GM12878 (cell line): ENCODE results near the gene PROB1. TPM values are rescaled to one million over a fixed set of nuclear protein-coding genes. Genes with fewer than 3 reads are reported as not detected.

Source experiments
- CHD4 ChIP-seq: fragments of 200-600 bp; sonication (generic); IDR thresholded peaks from 2 replicates; pipeline ENCODE4 v1.6.1; 2016; ENCODE audit warnings: mild to moderate bottlenecking
- HCFC1 ChIP-seq: fragments of 150-350 bp; IDR thresholded peaks from 2 replicates; pipeline ENCODE4 v1.6.1; 2014; ENCODE audit warnings: low read length
- HDAC2 ChIP-seq: fragments of 200-600 bp; sonication (generic); IDR thresholded peaks from 2 replicates; pipeline ENCODE4 v1.6.1; 2017
- IKZF2 ChIP-seq, 2 experiments: fragments of 450-650 bp; IDR thresholded peaks; 2 replicates each; pipeline ENCODE4 v1.6.1; 2017; ENCODE audit warnings: mild to moderate bottlenecking in 2 of 2, moderate library complexity in 2 of 2
- KAT2A ChIP-seq: conservative IDR thresholded peaks from 2 replicates; pipeline ENCODE4 v1.6.1; 2011; ENCODE audit warnings: low read depth, low read length; ENCODE audit not compliant: control insufficient read depth
- MXI1 ChIP-seq: fragments of 150-350 bp; IDR thresholded peaks from 2 replicates; pipeline ENCODE4 v1.6.1; 2011; ENCODE audit warnings: low read depth, mild to moderate bottlenecking, inconsistent platforms, low read length, improper control_type of control experiment
- NFYB ChIP-seq: IDR thresholded peaks from 2 replicates; pipeline ENCODE4 v1.6.1; 2011; ENCODE audit warnings: low read depth, mild to moderate bottlenecking, low read length, improper control_type of control experiment, moderate library complexity; ENCODE audit not compliant: insufficient read depth
- POU2F2 ChIP-seq: IDR thresholded peaks from 3 replicates; pipeline ENCODE4 v1.6.1; 2011; ENCODE audit warnings: low read depth, mild to moderate bottlenecking, low read length, borderline replicate concordance
- SIN3A ChIP-seq: IDR thresholded peaks from 2 replicates; pipeline ENCODE4 v1.6.1; 2012; ENCODE audit warnings: low read depth, low read length, improper control_type of control experiment
- SUPT20H ChIP-seq: IDR thresholded peaks from 2 replicates; pipeline ENCODE4 v1.6.1; 2011; ENCODE audit warnings: low read depth, mild to moderate bottlenecking, low read length, moderate library complexity, borderline replicate concordance; ENCODE audit not compliant: control insufficient read depth
- TBL1XR1 ChIP-seq: IDR thresholded peaks from 2 replicates; pipeline ENCODE4 v1.6.1; 2012; ENCODE audit warnings: low read depth, low read length, improper control_type of control experiment
- ZBTB11 ChIP-seq: fragments of 450-650 bp; formaldehyde crosslinking; IDR thresholded peaks from 2 replicates; pipeline ENCODE4 v1.5.0; 2022; ENCODE audit warnings: mild to moderate bottlenecking, missing genetic modification characterization
- ZNF207 ChIP-seq: fragments of 450-650 bp; IDR thresholded peaks from 2 replicates; pipeline ENCODE4 v1.6.1; 2014; ENCODE audit warnings: antibody characterized with exemption, mild to moderate bottlenecking, borderline replicate concordance
- ZNF384 ChIP-seq: IDR thresholded peaks from 2 replicates; pipeline ENCODE4 v1.6.1; 2012; ENCODE audit warnings: low read depth, mild to moderate bottlenecking, low read length, improper control_type of control experiment, borderline replicate concordance
- ZNF592 ChIP-seq: fragments of 450-650 bp; IDR thresholded peaks from 2 replicates; pipeline ENCODE4 v1.6.1; 2017; ENCODE audit warnings: mild to moderate bottlenecking, moderate library complexity
- polyA plus RNA-seq, 11 experiments: library from polyadenylated mRNA; depleted of rRNA in 4 of 11; unstranded in 6 of 11; stranded (reverse) in 5 of 11; fragments of >200 nt; fragmentation: Nextera tagmentation in 4 of 11; fragmentation: Illumina TruSeq in 1 of 11; extraction: Ambion mirVana in 4 of 11; extraction: Trizol in 1 of 11; gene quantifications; 1 replicate in 1 of 11; 2 replicates in 10 of 11; pipeline versions ENCODE4 v1.2.1 to v1.2.3, GENCODE V29; 2011 to 2016; ENCODE audit warnings: inconsistent platforms in 2 of 11, missing spikeins in 2 of 11, low read depth in 1 of 11
- total RNA-seq, 4 experiments: library from RNA; depleted of rRNA in 3 of 4; stranded (reverse); fragments of >200 nt in 3 of 4; fragmentation: Illumina TruSeq in 1 of 4; extraction: Trizol in 1 of 4; gene quantifications; 2 replicates each; pipeline versions ENCODE4 v1.2.1 to v1.2.3, GENCODE V29; 2013 to 2021
- TF ChIP-seq, protein P1 (sequence below): fragments of 450-650 bp; IDR thresholded peaks from 2 replicates; pipeline ENCODE4 v1.6.1; 2014; ENCODE audit warnings: mild to moderate bottlenecking

The PROB1 gene
- total and polyA plus RNA-seq, 10 of the 15 experiments (the other 5 are each of a cell fraction or from before 2014, with no cell fraction given): 0.14 to 8.1 (median 2.9) TPM

DNA sequence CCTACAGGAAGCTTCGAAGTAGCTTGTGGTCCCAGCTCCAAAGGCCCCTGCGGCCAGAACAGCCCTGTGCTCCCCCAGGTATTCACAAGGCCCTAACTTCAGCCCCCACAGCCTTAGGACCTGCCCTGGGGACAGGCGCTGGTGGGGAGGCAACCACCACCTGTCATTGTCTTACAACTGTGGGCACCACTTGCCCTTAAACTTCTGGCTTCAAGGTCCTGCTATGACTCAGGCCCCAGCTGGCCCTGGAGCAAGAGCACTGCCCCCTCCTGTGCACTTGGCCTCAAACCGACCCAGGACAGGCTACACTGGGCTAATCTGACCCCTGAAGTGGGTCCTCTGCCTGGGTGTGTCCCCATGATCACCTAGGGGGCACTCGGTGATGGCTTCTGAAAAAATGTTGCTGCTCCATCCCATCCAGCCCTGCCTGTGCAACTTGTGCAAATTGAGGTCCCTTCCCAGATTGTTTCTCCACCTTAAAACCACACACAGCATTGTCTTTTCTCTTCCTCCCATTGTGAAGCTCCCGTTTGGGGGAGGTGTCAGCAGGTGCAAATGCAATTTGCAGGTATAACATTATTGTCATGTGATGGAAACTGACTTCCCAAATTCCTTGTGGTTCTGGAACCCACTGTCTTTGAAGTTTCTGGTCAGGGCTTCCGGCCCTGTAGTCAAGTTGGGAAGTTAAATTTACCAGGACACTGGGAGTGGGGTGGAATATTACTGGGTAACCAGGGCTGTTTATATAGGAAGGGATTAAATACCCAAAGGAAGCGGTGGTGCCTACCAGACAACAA is 1.1 kb upstream of the PROB1 start (continued):
- TF ChIP-seq ZBTB11: no peak
- peak in 1 of 2 experiments; percentile 11; a peak in 2 of 4 replicates for TF ChIP-seq IKZF2 (IDR thresholded peaks at IDR 0.05)
- TF ChIP-seq SUPT20H: no peak
- TF ChIP-seq HDAC2: no peak
- no peak for TF ChIP-seq TBL1XR1
- TF ChIP-seq HCFC1: no peak
- no peak for TF ChIP-seq ZNF207
- TF ChIP-seq, protein P1, sequence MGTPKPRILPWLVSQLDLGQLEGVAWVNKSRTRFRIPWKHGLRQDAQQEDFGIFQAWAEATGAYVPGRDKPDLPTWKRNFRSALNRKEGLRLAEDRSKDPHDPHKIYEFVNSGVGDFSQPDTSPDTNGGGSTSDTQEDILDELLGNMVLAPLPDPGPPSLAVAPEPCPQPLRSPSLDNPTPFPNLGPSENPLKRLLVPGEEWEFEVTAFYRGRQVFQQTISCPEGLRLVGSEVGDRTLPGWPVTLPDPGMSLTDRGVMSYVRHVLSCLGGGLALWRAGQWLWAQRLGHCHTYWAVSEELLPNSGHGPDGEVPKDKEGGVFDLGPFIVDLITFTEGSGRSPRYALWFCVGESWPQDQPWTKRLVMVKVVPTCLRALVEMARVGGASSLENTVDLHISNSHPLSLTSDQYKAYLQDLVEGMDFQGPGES: no peak
- TF ChIP-seq ZNF592: no peak
- no peak for TF ChIP-seq CHD4
- no peak for TF ChIP-seq MXI1
- no peak for TF ChIP-seq ZNF384
- no peak for TF ChIP-seq KAT2A
- TF ChIP-seq POU2F2: no peak
- TF ChIP-seq SIN3A: no peak
- no peak for TF ChIP-seq NFYB
